NCI-H345 treated with DMSO at 0.1 percent for 48 hours (cell line): ENCODE measurements around the gene PFKL.

ENCODE experiments used
- DNase-seq: peaks from one replicate; lab custom pipeline; 2025; ENCODE audit not compliant: unreplicated experiment; lab: John Stamatoyannopoulos, UW

Gene PFKL

DNA sequence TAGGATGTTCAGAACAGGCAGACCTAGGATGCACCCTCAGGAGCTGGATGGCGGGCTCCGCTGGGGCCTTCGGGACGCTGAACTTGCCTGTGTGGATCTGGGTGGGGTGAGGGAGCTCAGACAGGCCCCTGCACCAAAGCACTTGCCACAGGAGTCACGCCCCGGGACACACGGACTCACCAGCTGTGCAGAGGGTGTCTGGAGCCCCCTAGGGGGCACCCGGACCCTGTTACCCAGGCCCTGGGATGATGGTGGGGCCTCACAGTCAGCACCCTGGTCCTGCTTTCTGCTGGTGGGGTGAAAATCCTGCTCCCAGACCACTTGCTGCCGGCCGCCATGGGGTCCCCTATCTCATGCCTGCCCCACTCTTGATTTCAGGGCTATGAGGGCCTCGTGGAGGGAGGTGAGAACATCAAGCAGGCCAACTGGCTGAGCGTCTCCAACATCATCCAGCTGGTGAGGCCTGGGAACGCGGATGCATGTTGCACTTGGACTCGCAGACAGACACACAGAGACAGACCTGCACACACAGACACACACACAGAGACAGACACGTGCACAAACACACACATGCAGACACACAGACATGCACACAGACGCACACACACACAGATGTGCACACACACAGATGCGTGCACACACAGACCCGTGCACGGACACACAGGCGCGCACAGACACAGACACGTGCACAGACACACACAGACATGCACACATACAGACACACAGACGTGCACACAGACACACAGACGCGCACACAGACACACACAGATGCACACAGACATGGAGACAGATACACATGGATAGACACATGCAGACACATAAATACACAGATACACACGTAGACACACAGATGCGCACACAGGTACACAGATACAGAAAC is 11.0 kb downstream of the PFKL start:
- no peak for DNase-seq

DNA sequence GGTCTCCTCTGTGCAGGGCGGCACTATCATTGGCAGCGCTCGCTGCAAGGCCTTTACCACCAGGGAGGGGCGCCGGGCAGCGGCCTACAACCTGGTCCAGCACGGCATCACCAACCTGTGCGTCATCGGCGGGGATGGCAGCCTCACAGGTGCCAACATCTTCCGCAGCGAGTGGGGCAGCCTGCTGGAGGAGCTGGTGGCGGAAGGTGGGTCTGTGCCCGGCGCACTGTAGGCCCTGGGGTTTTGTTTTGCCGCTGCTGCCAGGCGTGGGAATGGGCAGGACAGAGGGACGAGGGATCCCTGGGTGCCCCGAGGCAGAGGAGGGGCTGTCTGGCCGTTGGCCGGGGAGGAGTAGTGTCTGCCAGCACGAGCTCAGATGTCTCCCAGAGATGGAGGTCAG is 12.2 kb downstream of the PFKL start:
- DNase-seq, result no peak

DNA sequence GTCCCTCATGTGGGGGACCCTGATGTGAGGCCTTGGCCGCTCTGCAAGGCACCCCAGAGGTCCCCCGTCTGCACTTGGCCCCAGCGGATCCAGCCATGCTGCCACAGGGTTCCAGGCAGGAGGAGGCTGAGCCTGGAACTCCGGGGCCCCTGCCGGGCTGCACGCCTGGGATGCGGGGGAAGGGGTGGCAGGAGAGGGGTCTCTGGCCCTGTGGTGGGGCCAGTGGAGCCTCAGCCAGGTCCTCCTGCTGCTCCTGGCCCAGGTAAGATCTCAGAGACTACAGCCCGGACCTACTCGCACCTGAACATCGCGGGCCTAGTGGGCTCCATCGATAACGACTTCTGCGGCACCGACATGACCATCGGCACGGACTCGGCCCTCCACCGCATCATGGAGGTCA is 12.9 kb downstream of the PFKL start:
- DNase-seq, result no peak

DNA sequence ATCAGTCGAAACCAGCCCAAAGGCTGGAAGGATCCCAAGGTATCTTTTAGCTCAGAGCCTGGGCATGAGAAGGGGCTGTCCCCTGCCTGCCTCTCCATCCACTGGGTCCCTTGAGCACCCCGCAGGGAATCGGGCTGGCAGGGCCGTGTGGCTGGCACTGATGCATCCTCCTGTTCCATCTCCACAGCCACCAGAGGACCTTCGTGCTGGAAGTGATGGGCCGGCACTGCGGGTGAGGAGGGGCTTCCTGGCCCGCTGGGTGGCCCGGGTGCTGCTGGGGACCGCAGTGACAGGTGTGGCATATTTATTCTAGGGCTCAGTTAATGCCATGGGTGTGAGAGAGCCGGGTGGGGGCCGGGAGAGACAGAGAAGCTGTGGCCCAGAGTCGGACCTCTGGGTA is 13.6 kb downstream of the PFKL start:
- DNase-seq, result no peak

DNA sequence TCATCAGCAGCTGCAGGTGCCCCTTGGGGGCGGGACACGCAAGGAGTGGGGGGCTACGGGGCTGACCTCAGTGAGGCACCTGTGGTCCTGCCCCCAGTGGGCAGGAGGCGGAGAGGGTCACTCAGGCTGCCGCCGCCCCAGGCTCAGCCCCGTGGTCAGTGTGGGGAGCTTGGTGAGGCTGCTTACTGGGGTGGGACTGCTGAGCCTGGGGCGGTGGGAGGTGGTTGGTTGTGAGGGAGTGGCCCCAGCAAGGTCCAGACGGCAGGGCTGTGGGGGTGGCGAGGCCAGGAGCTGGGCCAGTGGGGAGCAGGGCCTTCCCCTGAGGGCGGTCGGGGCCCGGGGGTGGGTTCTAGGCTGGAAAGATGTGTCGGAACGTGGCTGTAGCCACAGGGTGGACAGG is 14.3 kb downstream of the PFKL start:
- no peak for DNase-seq

DNA sequence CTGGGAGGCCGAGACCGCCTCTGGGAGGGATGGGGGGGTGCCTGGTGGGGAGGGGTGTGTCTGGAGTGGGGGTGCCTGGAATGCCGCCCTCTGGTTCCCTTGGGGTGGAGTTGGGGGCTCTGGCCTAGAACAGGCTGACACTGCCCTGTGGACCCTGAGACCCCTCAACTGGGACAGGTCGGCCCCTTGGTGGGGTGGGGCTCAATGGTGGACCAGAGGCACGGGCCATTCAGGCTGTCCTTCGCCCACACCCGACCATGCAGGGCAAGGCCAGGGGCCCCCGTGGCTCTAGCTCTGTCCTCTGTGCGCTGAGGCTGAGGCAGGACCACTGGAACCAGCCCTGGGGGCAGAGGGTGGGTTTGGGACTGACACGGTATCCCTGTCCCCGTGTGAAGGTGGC is 14.7 kb downstream of the PFKL start:
- no peak for DNase-seq

DNA sequence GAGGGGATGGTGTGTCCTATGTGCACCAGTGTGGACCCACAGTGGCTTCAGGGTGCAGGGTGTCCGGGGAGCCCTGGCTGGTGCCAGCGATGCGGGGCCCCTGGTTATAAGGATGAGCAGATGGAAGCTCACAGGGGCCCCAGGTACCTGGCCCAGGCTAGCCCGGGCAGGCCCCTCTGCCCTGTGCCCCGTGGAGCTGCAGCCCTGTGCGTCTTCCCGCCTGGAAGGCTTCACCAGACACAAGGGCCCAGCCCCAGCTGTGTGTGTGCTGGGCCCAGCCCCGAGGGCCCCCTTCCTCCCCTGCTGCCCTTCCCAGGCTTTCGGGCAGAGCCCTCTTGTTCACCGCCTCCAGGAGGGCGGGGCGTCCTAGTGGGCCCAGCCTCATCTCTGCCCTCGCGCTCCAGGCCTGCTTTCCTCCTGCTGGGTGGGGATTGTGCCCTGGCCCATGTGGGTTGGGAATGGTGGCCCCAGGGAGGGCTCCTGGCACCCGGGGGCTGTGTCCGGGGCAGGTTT is 15.9 kb downstream of the PFKL start:
- DNase-seq, result no peak

DNA sequence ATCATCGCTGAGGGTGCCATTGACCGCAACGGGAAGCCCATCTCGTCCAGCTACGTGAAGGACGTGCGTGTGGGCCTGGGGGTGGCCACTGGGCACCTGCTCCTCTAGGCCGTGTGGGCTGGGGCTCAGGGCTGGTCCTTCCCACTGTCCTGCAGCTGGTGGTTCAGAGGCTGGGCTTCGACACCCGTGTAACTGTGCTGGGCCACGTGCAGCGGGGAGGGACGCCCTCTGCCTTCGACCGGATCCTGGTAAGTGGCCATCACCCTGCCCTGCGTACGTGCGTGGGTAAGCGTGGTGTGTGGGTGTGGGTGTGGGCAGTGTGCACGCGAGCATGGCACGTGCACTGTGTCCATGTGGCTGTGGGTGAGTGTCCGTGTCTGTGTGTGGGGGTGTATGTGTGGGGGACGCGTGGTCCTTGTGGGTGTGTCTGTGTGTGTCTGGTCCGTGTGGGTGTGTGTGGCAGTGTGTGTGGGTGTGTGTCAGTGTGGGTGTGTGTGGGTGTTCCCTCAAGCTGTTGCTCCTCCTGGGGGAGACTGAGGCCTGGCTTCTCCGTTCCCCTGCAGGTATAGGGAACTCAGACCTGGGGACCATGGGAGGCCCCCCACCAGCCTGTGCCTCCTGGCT is 16.5 kb downstream of the PFKL start:
- no peak for DNase-seq

DNA sequence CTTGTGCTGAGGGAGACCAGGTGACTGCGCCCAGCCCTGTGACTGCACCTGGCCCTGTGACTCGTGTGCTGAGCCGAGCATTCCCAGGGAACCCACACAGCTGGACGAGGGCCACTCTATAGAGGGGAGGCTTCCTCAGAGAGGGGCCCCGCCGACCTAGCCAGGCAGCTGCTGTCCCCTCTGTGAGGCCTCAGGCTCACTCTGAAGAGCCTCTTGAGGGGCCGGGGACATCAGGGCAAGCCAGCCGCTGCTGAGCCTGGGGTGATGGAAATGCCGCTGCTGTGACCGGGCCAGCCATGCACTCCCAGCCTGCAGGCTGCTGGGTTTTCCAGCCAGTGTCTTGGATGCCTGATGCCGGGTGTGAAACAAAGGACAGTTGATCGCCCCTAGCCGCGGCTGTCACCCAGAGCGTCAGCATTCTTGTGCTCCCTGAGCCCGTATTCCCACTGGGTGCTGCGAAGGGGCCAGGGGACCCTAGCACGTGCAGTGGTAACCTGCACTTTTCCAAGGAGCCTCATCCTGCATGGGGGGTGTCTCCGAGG is 17.5 kb downstream of the PFKL start:
- no peak for DNase-seq

DNA sequence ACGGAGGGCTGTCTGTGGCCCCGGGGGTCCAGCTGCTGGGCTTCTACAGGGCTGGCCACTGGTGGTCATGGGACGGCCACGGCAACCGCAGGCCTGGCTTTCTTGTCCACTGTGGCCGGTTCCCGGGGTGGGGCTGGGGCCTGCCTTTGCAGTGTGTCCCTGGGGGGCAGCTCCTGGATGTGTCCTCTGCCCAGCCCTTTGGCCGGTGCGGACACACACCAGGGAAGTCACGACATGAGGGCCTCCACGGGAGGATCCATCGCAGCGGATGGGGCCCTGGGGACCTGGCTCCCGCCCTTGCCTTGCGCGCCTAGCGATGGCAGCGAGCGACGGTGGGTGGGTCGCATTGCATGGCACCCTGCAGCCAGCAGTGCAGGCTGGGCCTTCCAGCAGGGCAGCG is 18.0 kb downstream of the PFKL start:
- DNase-seq, result no peak

DNA sequence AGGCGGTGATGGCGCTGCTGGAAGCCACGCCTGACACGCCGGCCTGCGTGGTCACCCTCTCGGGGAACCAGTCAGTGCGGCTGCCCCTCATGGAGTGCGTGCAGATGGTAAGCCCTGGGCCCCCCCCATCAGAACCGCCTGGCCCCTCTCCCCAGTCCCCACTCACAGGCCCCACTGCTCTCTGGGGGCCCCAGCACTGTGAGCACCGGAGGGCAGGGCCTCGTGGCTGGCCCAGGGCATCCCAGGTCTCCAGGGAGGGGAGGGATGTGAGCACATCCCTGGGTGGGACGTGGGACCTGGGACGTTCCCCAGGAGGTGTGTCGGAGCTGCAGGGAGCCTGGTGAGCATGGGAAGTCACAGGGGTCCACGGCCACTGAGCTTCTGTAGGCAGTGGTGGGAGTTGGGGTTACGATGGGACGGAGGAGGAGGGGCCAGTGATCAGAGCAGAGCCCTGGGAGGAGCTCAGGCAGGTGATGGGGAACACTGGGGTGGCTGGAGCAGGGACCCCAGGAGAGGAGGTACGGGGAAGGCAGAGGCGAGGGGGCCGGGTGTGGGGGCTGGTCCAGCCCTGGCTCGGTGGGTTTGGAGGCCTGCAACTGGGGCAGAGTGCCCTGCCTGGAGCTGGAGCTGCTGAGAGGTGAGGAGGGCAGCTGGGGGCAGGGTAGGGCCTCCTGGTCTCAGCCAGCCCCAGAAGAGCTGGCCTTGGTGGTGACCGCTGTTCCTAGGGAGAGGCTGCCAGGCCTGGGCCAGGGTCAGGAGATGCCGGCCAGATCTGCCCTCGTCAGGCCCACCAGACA is 18.8 kb downstream of the PFKL start:
- DNase-seq, result no peak

DNA sequence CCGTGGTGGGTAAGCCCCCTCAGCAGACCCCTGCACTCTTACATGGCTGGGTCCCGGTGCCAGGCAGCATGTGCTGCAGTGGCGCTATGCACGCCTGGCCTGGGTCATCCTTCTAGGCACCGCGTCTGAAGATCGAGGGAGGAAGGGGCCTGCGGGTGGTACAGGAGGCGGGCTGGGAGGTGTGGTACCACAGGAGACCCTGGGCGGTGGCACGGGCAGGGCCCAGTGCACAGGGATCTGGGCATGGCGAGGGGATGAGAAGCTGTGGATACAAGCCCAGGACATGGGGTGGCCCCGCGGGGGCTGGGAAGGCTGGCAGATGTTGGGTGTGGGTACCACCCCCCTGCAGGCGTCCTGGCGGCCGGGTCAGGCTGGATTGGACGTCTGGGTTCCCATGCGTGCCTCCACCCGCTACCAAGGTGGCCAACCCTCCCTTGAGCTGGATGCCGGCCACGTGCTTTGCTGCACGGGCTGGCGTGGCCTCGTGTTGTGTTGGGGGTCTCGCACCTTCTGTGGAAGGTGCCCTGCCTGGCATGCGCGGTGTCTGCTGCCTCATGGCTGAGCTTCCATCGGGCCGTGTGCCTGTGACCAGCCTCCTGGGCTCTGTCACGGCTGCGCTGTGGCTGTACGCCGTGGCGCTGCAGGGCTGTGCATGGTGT is 19.7 kb downstream of the PFKL start:
- no peak for DNase-seq

DNA sequence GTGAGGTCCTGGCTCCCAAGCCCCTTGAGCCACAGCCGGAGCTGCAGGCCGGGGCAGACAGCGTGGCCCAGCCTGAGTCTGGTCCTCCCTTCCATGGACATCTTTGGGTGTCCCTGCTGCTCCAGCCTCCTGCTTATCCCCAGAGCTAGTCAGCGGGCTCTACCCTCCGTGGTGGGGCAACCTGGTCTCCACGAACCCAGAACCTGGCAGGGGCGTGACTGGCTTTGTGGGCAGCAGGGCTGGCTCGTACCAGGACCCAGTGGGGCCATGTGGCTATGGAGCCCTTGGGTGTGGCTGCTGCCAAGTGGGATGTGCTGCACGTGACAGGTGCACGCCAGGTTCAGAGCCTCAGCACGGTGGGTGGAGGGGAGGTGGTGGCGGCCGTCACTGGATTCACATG is 21.0 kb downstream of the PFKL start:
- no peak for DNase-seq

DNA sequence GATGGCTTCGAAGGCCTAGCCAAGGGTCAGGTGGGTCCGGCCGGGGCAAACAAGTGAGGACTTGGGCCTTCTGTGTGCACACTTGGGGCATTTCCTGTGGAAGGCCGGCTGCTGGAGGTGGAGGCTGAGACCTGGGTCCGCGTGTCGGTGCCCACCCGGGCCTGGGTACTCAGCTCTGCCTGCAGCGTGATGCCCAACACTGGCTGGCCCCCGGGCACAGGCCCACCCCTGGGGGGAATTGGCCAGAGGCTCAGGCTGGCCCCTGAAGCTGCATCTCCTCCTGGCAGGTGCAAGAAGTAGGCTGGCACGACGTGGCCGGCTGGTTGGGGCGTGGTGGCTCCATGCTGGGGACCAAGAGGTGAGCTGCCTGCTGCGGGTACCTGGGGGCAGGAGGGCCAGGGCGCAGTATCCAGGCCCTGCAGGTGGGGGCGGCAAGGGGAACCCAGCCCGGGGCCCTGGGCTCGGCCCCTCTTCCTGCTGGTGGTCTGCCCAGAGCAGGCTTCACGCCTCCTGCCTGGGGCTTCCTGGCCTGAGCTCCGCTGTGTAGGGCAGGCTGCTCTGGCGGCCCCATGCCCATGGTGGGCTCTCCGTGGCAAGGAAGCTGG is 22.1 kb downstream of the PFKL start:
- no peak for DNase-seq

DNA sequence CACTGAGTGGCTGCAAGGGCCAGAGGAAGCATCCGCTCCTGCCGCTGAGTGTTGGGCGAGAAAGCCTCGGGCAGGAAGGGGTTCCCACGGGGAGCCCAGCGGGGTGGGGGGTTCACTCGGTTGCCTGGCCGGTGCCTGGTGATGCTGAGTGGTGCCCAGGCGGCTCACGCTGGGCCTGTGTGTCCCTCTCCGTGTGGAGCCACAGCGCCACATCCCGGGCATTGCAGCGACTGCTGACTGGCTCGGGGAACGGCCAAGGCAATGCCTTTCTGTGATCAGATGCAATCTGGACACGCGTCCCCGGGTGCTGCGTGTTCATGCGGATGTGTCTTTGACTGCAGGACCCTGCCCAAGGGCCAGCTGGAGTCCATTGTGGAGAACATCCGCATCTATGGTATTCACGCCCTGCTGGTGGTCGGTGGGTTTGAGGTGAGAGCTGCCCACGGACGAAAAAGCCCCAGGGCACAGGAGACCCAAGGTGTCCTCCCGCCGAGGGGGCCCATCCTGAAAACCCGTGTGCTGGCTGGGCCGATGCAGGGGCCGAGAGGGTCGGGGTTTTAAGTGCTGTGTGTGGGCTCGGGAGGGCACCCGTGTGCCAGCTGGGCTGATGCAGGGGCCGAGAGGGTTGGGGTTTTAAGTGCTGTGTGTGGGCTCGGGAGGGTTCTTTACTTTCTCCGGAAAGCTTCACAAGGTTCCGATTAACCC is 22.9 kb downstream of the PFKL start:
- no peak for DNase-seq

DNA sequence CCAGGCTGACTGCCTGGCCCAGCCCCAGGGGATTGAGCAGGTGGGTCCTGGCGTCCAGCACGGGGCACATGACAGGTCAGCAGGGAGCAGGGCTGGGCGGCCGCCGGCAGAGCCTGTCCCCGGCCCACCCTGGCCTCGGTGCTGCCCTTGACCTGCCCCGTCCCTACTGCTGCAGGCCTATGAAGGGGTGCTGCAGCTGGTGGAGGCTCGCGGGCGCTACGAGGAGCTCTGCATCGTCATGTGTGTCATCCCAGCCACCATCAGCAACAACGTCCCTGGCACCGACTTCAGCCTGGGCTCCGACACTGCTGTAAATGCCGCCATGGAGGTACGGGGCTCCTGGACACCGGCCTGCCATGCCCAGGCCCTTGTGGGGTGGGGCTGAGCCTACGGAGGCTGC is 23.7 kb downstream of the PFKL start:
- DNase-seq, result no peak

DNA sequence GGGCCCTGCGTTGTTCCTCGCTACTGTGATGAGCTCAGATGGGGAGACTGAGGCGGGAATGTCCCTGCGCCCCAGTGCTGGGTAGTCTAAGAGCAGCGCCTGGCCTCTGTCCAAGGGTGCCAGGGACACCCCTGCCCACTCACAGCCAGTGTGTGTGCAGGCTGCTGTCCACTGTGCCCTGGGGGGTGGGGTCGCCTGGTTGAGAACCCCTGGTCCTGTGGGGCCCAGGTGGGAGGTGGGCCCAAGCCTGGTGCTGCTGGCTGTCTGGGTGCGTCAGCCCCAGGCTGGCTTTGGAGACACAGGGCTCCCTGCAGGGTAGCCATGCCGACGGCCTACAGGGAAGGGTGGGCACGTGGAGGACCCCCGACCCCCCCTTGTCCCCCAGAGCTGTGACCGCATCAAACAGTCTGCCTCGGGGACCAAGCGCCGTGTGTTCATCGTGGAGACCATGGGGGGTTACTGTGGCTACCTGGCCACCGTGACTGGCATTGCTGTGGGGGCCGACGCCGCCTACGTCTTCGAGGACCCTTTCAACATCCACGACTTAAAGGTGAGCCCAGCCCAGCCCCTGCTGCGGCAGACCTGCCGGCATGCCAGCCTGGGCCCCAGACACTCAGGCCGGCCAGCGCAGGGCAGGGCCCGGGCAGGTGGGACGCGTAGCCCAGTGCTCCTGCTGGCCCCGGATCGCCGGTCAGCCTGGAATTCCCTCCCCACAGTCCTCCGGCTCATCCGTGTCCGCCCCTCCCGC is 24.4 kb downstream of the PFKL start:
- no peak for DNase-seq

DNA sequence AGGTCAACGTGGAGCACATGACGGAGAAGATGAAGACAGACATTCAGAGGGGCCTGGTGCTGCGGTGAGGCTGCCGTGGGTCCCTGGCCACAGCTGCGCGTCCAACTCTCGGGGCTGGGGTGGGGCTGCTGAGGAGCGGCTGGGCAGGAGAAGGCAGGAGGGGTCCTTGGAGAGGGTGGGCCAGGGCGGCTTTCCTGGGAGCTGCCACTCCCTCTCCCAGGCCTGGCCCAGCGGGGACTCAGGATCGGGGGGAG is 24.9 kb downstream of the PFKL start:
- no peak for DNase-seq
